DND-41 (cell line): ENCODE results near the gene POLR1B.

ENCODE experiments used
- ATAC-seq: fragments of 200-7000 bp; cut with Tn5 transposase; 3 replicates; pipeline ENCODE4 v1.9.1; 2021; ENCODE audit warnings: low read depth; ENCODE audit not compliant: insufficient read depth
- DNase-seq: peaks from one replicate; pipeline ENCODE4 v3.0.0-alpha.2; 2020
- H2AFZ ChIP-seq: 2 replicates; pipeline ENCODE4 v1.6.0; 2012; ENCODE audit warnings: low read depth, low read length
- H3K27ac ChIP-seq: 2 replicates; pipeline ENCODE4 v1.5.1; 2012; ENCODE audit warnings: low read length, inconsistent platforms
- H3K27me3 ChIP-seq: fragments of 200-600 bp; sonication (generic); 2 replicates; pipeline ENCODE4 v1.6.0; 2012; ENCODE audit warnings: low read length, mild to moderate bottlenecking, inconsistent platforms; ENCODE audit not compliant: insufficient read depth, poor library complexity
- H3K36me3 ChIP-seq: 2 replicates; pipeline ENCODE4 v1.5.1; 2012; ENCODE audit warnings: low read length, inconsistent platforms; ENCODE audit not compliant: insufficient read depth
- H3K4me1 ChIP-seq: 2 replicates; pipeline ENCODE4 v1.5.1; 2012; ENCODE audit warnings: mild to moderate bottlenecking, low read length; ENCODE audit not compliant: insufficient read depth
- H3K4me2 ChIP-seq: 2 replicates; pipeline ENCODE4 v1.6.0; 2012; ENCODE audit warnings: mild to moderate bottlenecking, moderate library complexity, low read length, inconsistent platforms; ENCODE audit not compliant: insufficient read depth
- H3K4me3 ChIP-seq, 2 experiments: fragments of 200-600 bp in 1 of 2; shearing (Covaris generic) in 1 of 2; 2 replicates each; pipeline ENCODE4 v1.5.1; 2012 to 2016; ENCODE audit warnings: inconsistent platforms in 2 of 2, low read length in 2 of 2, mild to moderate bottlenecking in 2 of 2, low read depth in 1 of 2, moderate library complexity in 1 of 2
- H3K79me2 ChIP-seq: 2 replicates; pipeline ENCODE4 v1.6.0; 2012; ENCODE audit warnings: low read length, inconsistent platforms; ENCODE audit not compliant: insufficient read depth
- H3K9ac ChIP-seq: 2 replicates; pipeline ENCODE4 v1.6.0; 2012; ENCODE audit warnings: low read depth, mild to moderate bottlenecking, inconsistent platforms, low read length, moderate library complexity
- H3K9me3 ChIP-seq: 2 replicates; pipeline ENCODE4 v1.5.1; 2012; ENCODE audit warnings: low read length, moderate library complexity, mild to moderate bottlenecking, inconsistent platforms; ENCODE audit not compliant: insufficient read depth, severe bottlenecking
- H4K20me1 ChIP-seq: 2 replicates; pipeline ENCODE4 v1.6.0; 2012; ENCODE audit warnings: low read length; ENCODE audit not compliant: insufficient read depth
- EZH2 ChIP-seq: IDR thresholded peaks from 3 replicates; pipeline ENCODE4 v1.6.1; 2012; ENCODE audit warnings: borderline replicate concordance, low read depth, mild to moderate bottlenecking, moderate library complexity, low read length, inconsistent platforms; ENCODE audit not compliant: severe bottlenecking
- TF ChIP-seq, protein P1 (sequence below): IDR thresholded peaks from 2 replicates; pipeline ENCODE4 v1.5.1; 2012; ENCODE audit warnings: borderline replicate concordance, low read length, moderate library complexity, mild to moderate bottlenecking; ENCODE audit not compliant: poor library complexity, severe bottlenecking; ENCODE audit errors: extremely low read depth

Gene POLR1B

DNA sequence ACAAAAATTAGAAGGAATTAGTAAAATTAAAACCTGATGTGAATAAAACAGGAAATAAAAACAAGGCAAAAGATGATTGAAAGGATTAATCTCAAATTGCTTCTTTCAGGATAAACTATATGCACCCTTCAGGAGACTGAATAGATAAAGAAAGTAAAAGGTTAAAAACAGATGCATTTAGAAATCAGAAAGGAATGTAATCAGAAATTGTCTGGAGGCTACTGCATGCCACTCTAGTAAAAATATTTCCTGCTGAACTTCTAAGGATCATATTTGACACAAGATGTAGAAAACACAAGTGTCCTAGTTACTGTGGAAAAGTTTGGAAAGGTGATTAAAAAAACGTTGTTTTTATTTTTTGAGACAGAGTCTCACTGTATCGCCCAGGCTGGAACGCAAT lies 58.4 kb downstream of the POLR1B start:
- no peak overlapping the region for H2AFZ ChIP-seq
- H3K9ac ChIP-seq: no peak overlapping the region
- H3K4me2 ChIP-seq: no peak overlapping the region

DNA sequence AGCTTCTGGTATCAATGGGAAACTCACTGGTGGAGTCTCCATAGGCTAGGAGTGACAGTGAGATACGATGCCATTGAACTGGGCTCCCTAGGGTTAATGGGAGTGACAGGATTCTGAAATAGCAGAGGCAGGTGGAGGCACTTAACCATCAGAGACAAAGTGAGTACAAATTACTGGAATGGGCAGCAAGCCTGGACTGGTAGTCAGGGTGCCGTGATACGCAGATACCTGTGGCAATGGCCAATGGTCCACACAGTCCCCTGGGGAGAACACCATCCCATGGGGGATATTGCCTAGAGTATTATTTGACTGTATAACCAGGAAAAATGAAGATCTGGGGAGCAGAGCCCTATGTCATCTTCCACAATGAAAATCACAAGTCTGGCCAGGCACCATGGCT lies 59.5 kb downstream of the POLR1B start:
- TF ChIP-seq EZH2: no peak
- TF ChIP-seq, protein P1, sequence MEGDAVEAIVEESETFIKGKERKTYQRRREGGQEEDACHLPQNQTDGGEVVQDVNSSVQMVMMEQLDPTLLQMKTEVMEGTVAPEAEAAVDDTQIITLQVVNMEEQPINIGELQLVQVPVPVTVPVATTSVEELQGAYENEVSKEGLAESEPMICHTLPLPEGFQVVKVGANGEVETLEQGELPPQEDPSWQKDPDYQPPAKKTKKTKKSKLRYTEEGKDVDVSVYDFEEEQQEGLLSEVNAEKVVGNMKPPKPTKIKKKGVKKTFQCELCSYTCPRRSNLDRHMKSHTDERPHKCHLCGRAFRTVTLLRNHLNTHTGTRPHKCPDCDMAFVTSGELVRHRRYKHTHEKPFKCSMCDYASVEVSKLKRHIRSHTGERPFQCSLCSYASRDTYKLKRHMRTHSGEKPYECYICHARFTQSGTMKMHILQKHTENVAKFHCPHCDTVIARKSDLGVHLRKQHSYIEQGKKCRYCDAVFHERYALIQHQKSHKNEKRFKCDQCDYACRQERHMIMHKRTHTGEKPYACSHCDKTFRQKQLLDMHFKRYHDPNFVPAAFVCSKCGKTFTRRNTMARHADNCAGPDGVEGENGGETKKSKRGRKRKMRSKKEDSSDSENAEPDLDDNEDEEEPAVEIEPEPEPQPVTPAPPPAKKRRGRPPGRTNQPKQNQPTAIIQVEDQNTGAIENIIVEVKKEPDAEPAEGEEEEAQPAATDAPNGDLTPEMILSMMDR: no peak
- Histone ChIP-seq H3K36me3 (no peaks in the 10 kb centered on the region), H2AFZ (no peak overlapping the region), H3K27me3 (no peaks in the 10 kb centered on the region), H3K4me3 (no peak overlapping the region), H3K4me2 (no peak overlapping the region), H3K27ac (no peak overlapping the region), H3K4me1 (peaks cover 4% of the 10 kb centered on the region; the same call in 1 of the 2 replicates), H4K20me1 (no peaks in the 10 kb centered on the region), H3K9me3 (no peaks in the 10 kb centered on the region), H3K9ac (no peak overlapping the region), H3K79me2 (no peaks in the 10 kb centered on the region)
- ATAC-seq (no peak), DNase-seq (no peak)

More for the DNA sequence above, 58.4 kb downstream of the POLR1B start:
- H3K36me3 ChIP-seq: no peaks in the 10 kb centered on the region
- no peaks in the 10 kb centered on the region for H4K20me1 ChIP-seq
- no peaks in the 10 kb centered on the region for H3K79me2 ChIP-seq
- DNase-seq (no peak), ATAC-seq (no peak)
- H3K4me1 ChIP-seq: peaks cover 4% of the 10 kb centered on the region; the same call in 1 of the 2 replicates
- no peak overlapping the region for H3K27ac ChIP-seq
- no peak overlapping the region for H3K4me3 ChIP-seq
- TF ChIP-seq EZH2: no peak
- TF ChIP-seq, protein P1: no peak
- no peaks in the 10 kb centered on the region for H3K27me3 ChIP-seq
- H3K9me3 ChIP-seq: no peaks in the 10 kb centered on the region

DNA sequence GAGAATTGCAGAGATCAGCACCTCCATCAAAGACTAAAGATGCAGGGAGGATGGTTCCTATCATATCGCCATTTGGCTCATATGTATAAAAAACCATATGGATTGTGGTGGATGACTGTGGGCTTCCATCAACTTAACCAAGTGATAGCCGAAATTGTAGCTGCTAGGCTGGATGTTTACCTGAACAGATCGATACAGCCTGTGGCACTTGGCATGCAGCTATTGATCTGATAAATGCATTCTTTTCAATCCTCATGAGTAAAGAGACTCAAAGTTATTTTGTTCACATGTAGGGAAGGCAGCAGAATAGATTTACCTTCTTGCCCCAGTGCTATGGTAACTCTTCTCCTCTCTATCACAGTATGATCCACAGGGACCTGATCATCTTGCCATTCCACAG lies 60.7 kb downstream of the POLR1B start:
- Histone ChIP-seq H3K4me3 (no peak overlapping the region), H3K27me3 (no peaks in the 10 kb centered on the region), H3K4me2 (no peak overlapping the region), H3K36me3 (no peaks in the 10 kb centered on the region), H3K27ac (no peak overlapping the region), H3K9ac (no peak overlapping the region), H3K4me1 (peaks cover 4% of the 10 kb centered on the region; the same call in 1 of the 2 replicates), H4K20me1 (no peaks in the 10 kb centered on the region), H2AFZ (no peak overlapping the region), H3K79me2 (no peaks in the 10 kb centered on the region), H3K9me3 (no peaks in the 10 kb centered on the region)
- DNase-seq (no peak), ATAC-seq (no peak)
- TF ChIP-seq, protein P1: no peak
- TF ChIP-seq EZH2: no peak

DNA sequence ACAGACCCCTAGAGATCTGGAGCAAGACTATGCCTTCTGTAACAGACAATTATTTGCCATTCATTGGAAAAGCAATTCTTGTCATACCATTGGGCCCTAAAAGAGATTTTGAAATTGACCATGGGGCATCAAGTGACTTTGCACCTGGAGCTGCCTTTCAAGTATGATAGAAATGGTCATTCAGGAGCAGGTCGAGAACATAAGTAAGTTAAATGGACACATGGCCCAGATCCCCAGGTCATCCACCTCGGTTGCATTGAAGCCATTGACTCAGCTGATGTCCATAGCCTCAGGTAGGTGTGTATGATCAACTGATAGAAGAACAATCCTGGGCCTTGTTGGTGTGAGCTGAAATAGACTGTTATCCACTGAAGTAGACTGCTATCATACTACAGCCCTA lies 61.5 kb downstream of the POLR1B start:
- H4K20me1 ChIP-seq: no peaks in the 10 kb centered on the region
- H3K9ac ChIP-seq: no peak overlapping the region
- TF ChIP-seq EZH2: no peak
- TF ChIP-seq, protein P1: no peak
- H3K36me3 ChIP-seq: no peaks in the 10 kb centered on the region
- H3K27ac ChIP-seq: no peak overlapping the region
- peaks cover 4% of the 10 kb centered on the region; the same call in 1 of the 2 replicates for H3K4me1 ChIP-seq
- DNase-seq (no peak), ATAC-seq (no peak)
- H2AFZ ChIP-seq: no peak overlapping the region
- no peak overlapping the region for H3K4me2 ChIP-seq
- H3K9me3 ChIP-seq: no peaks in the 10 kb centered on the region
- H3K4me3 ChIP-seq: no peak overlapping the region
- no peaks in the 10 kb centered on the region for H3K79me2 ChIP-seq
- H3K27me3 ChIP-seq: no peaks in the 10 kb centered on the region
